IMR-90 (cell line): ENCODE measurements around the gene PRXL2C. TPM values are rescaled to one million over a fixed set of nuclear protein-coding genes. Genes with fewer than 3 reads are reported as not detected.

Experiments
- ATAC-seq: fragments of 200-7000 bp; cut with Tn5 transposase; 2 replicates; pipeline ENCODE4 v1.9.1; 2020; ENCODE audit warnings: low read depth, mild to moderate bottlenecking, moderate library complexity
- BruUV-seq: library from RNA; stranded (reverse); fragments of 400-500 nt; replicated peaks from 2 replicates; lab custom pipeline; 2021; lab: Mats Ljungman, UMichigan
- CTCF ChIA-PET: fragments of 300-600 bp; formaldehyde crosslinking; extraction: SDS; loops from one replicate; lab custom pipeline; 2021; ENCODE audit warnings: antibody characterized with exemption; lab: Yijun Ruan, JAX
- POLR2A ChIA-PET: fragments of 300-600 bp; sonication (Branson Sonifier 250); formaldehyde crosslinking; loops from one replicate; lab custom pipeline; 2022; ENCODE audit warnings: antibody characterized with exemption; ENCODE audit not compliant: unreplicated experiment; lab: Charles Lee
- DNase-seq: peaks from one replicate; pipeline ENCODE4 v3.0.0; 2013
- H2AFZ ChIP-seq: replicated peaks from 2 replicates; pipeline ENCODE3; 2013; ENCODE audit warnings: low read length, mild to moderate bottlenecking; ENCODE audit not compliant: poor library complexity
- H2AK5ac ChIP-seq: 2 replicates; pipeline ENCODE4 v1.6.1; 2013; ENCODE audit warnings: low read depth, low read length, inconsistent platforms
- H2AK9ac ChIP-seq: replicated peaks from 2 replicates; pipeline ENCODE3; 2013; ENCODE audit warnings: mild to moderate bottlenecking, low read depth, low read length, moderate library complexity; ENCODE audit not compliant: poor library complexity
- H2BK120ac ChIP-seq: 2 replicates; pipeline ENCODE4 v1.6.1; 2013; ENCODE audit warnings: low read depth, low read length, inconsistent platforms
- H2BK15ac ChIP-seq: 3 replicates; pipeline ENCODE4 v1.6.1; 2013; ENCODE audit warnings: low read depth, low read length, inconsistent platforms
- H2BK20ac ChIP-seq: 2 replicates; pipeline ENCODE4 v1.6.1; 2013; ENCODE audit warnings: low read depth, mild to moderate bottlenecking, inconsistent platforms, low read length, moderate library complexity
- H2BK5ac ChIP-seq: 2 replicates; pipeline ENCODE4 v1.6.1; 2013; ENCODE audit warnings: mild to moderate bottlenecking, low read depth, low read length, inconsistent platforms; ENCODE audit not compliant: poor library complexity, severe bottlenecking
- H3K14ac ChIP-seq: replicated peaks from 2 replicates; pipeline ENCODE4 v1.6.1; 2013; ENCODE audit warnings: low read depth, low read length, inconsistent platforms
- H3K18ac ChIP-seq: 2 replicates; pipeline ENCODE4 v1.6.1; 2013; ENCODE audit warnings: low read depth, low read length, control low read depth
- H3K23ac ChIP-seq: 2 replicates; pipeline ENCODE4 v1.6.1; 2013; ENCODE audit warnings: low read depth, low read length, inconsistent platforms
- H3K27ac ChIP-seq: 2 replicates; pipeline ENCODE4 v1.5.1; 2013; ENCODE audit warnings: mild to moderate bottlenecking, control low read depth, low read length; ENCODE audit not compliant: insufficient read depth
- H3K27me3 ChIP-seq: 2 replicates; pipeline ENCODE4 v1.6.1; 2013; ENCODE audit warnings: low read length; ENCODE audit not compliant: control insufficient read depth, insufficient read depth
- H3K36me3 ChIP-seq: 2 replicates; pipeline ENCODE4 v1.6.1; 2013; ENCODE audit warnings: low read length, mixed read lengths; ENCODE audit not compliant: control insufficient read depth, insufficient read depth
- H3K4ac ChIP-seq: 2 replicates; pipeline ENCODE4 v1.6.1; 2013; ENCODE audit warnings: low read depth, low read length, inconsistent platforms
- H3K4me1 ChIP-seq: 2 replicates; pipeline ENCODE4 v1.6.1; 2013; ENCODE audit warnings: low read length, mixed read lengths; ENCODE audit not compliant: control insufficient read depth, insufficient read depth
- H3K4me2 ChIP-seq: 2 replicates; pipeline ENCODE4 v1.6.1; 2013; ENCODE audit warnings: low read depth, mild to moderate bottlenecking, control low read depth, low read length, moderate library complexity
- H3K4me3 ChIP-seq: 2 replicates; pipeline ENCODE4 v1.5.1; 2013; ENCODE audit warnings: low read depth, mild to moderate bottlenecking, control low read depth, low read length, moderate library complexity; ENCODE audit not compliant: insufficient read depth
- H3K56ac ChIP-seq: 2 replicates; pipeline ENCODE4 v1.6.1; 2013; ENCODE audit warnings: low read length, inconsistent platforms; ENCODE audit not compliant: insufficient read depth; ENCODE audit errors: extremely low read depth
- H3K79me1 ChIP-seq, 2 experiments: 2 replicates each; pipeline ENCODE4 v1.6.1; 2013; ENCODE audit warnings: low read length in 2 of 2, inconsistent platforms in 1 of 2, low read depth in 1 of 2
- H3K9ac ChIP-seq: 2 replicates; pipeline ENCODE4 v1.6.1; 2013; ENCODE audit warnings: low read depth, low read length, control low read depth
- H3K9me1 ChIP-seq: 2 replicates; pipeline ENCODE4 v1.6.1; 2013; ENCODE audit warnings: low read length, inconsistent platforms; ENCODE audit not compliant: insufficient read depth
- H3K9me3 ChIP-seq: 2 replicates; pipeline ENCODE4 v1.6.1; 2013; ENCODE audit warnings: low read length; ENCODE audit not compliant: control insufficient read depth, insufficient read depth
- H4K20me1 ChIP-seq: 2 replicates; pipeline ENCODE4 v1.6.1; 2013; ENCODE audit warnings: low read length, inconsistent platforms; ENCODE audit not compliant: insufficient read depth
- H4K5ac ChIP-seq: 2 replicates; pipeline ENCODE4 v1.6.1; 2013; ENCODE audit warnings: mild to moderate bottlenecking, low read depth, low read length, control low read depth
- H4K8ac ChIP-seq, 2 experiments: 2 replicates each; pipeline ENCODE4 v1.6.1; 2013; ENCODE audit warnings: low read depth in 2 of 2, low read length in 2 of 2, control low read depth in 1 of 2, inconsistent platforms in 1 of 2
- H4K91ac ChIP-seq: 2 replicates; pipeline ENCODE4 v1.6.1; 2013; ENCODE audit warnings: low read depth, low read length, inconsistent platforms; ENCODE audit not compliant: insufficient read depth
- FOS ChIP-seq: fragments of 150-350 bp; IDR thresholded peaks from 2 replicates; pipeline ENCODE4 v1.6.1; 2016; ENCODE audit warnings: low read depth, low read length
- MAZ ChIP-seq: IDR thresholded peaks from 2 replicates; pipeline ENCODE4 v1.6.1; 2012; ENCODE audit warnings: low read depth, mild to moderate bottlenecking, low read length, improper control_type of control experiment, moderate library complexity, borderline replicate concordance
- MXI1 ChIP-seq: IDR thresholded peaks from 2 replicates; pipeline ENCODE4 v1.6.1; 2012; ENCODE audit warnings: low read depth, mild to moderate bottlenecking, low read length, moderate library complexity, borderline replicate concordance
- RCOR1 ChIP-seq: IDR thresholded peaks from 2 replicates; pipeline ENCODE4 v1.6.1; 2012; ENCODE audit warnings: mild to moderate bottlenecking, low read length, improper control_type of control experiment; ENCODE audit not compliant: insufficient replicate concordance
- SMC3 ChIP-seq: fragments of 150-350 bp; IDR thresholded peaks from 2 replicates; pipeline ENCODE4 v1.6.1; 2016; ENCODE audit warnings: low read depth, mild to moderate bottlenecking, antibody characterized with exemption, low read length, moderate library complexity
- WGBS, 2 experiments: methylation state at CpG; one replicate each; pipeline versions ENCODE4 v1.1.5 to v1.1.7; 2013; ENCODE audit warnings: missing lambda C conversion rate in 2 of 2; ENCODE audit not compliant: insufficient read length in 1 of 2; ENCODE audit errors: extremely low coverage in 2 of 2; 5-methylcytosine and 5-hydroxymethylcytosine counted together
- dilution Hi-C: fragments of 300-500 bp; cut with HindIII; formaldehyde crosslinking; loops from one replicate; pipeline ENCODE4 v1.14.3; 2018; ENCODE audit warnings: low sequenced_read_pairs; ENCODE audit not compliant: unreplicated experiment
- in situ Hi-C: fragments of 300-500 bp; cut with MboI; formaldehyde crosslinking; loops from 3 replicates; pipeline ENCODE4 v1.14.3; 2019; ENCODE audit warnings: low sequenced_read_pairs, inconsistent platforms, mixed read lengths
- intact Hi-C: fragments of 100-400 bp; cut with micrococcal nuclease; formaldehyde crosslinking; loops from 2 replicates; pipeline ENCODE4 v1.10.0; 2022
- polyA plus RNA-seq, 3 experiments: library from polyadenylated mRNA; depleted of rRNA; stranded (reverse); fragments of >200 nt; gene quantifications; 2 replicates each; pipeline ENCODE4 v1.2.3, GENCODE V29; 2012; ENCODE audit warnings: low replicate concordance in 1 of 3
- total RNA-seq: library from RNA; depleted of rRNA; stranded (reverse); fragments of >200 nt; gene quantifications from 2 replicates; pipeline ENCODE4 v1.2.3, GENCODE V29; 2012

The PRXL2C gene
- total and polyA plus RNA-seq, 2 of the 4 experiments (the other 2 are of a cell fraction) = 2.7 to 9.0 TPM

GRCh38 chr9:96688187-96688586, 33.1 kb upstream of the PRXL2C start:
- Histone ChIP-seq H3K4me2 (0 out of 2 replicates have a peak overlapping the region, but pooled peaks have one; percentile 18), H4K91ac (no peak overlapping the region), H2BK120ac (no peak overlapping the region), H3K36me3 (no peaks in the 10 kb centered on the region), H2AFZ (peak overlapping the region; percentile 39), H3K79me1 (no peaks in the 10 kb centered on the region), H3K9me3 (no peaks in the 10 kb centered on the region), H2AK5ac (no peak overlapping the region), H3K9ac (no peak overlapping the region), H2AK9ac (no peak overlapping the region), H2BK5ac (no peak overlapping the region), H2BK20ac (no peak overlapping the region), H3K23ac (peak overlapping the region; percentile 27; the same call in 1 of the 2 replicates), H3K9me1 (no peaks in the 10 kb centered on the region), H3K56ac (no peak overlapping the region), H3K14ac (no peak overlapping the region), H3K27me3 (peaks cover 2% of the 10 kb centered on the region; the same call in 1 of the 2 replicates), H3K4me1 (no peaks in the 10 kb centered on the region), H3K27ac (no peak overlapping the region), H4K20me1 (no peaks in the 10 kb centered on the region), H4K5ac (no peak overlapping the region), H2BK15ac (no peak overlapping the region), H3K18ac (no peak overlapping the region), H3K4me3 (no peak overlapping the region), H4K8ac (no peak overlapping the region), H3K4ac (no peak overlapping the region)
- TF ChIP-seq RCOR1 = no peak
- no peak for TF ChIP-seq MAZ
- TF ChIP-seq MXI1 = no peak
- TF ChIP-seq FOS = no peak
- TF ChIP-seq SMC3 = no peak
- dilution Hi-C loops (no loop called here), intact Hi-C loops (no loop called here), in situ Hi-C loops (no loop called here)
- no peak for ATAC-seq
- BruUV-seq = no TSS peak
- POLR2A ChIA-PET = no interaction called here
- DNase-seq = no peak
- CTCF ChIA-PET = no interaction called here
- WGBS, 2 experiments = 70% methylated on average over 2 of the region's 5 CpGs; no CpG with 5 or more reads in 1 of the 2 experiments
